Glomerular endothelial cell (primary cell): ENCODE measurements around the gene CTDSP1. TPM values are rescaled to one million over a fixed set of nuclear protein-coding genes. Genes with fewer than 3 reads are reported as not detected.

Experiments used
- DNase-seq: peaks from one replicate; pipeline ENCODE4 v3.0.0-alpha.2; 2011; ENCODE audit warnings: low read depth, low spot score; ENCODE audit errors: extremely low read depth
- total RNA-seq: library from RNA; depleted of rRNA; stranded (reverse); fragments of >200 nt; gene quantifications from 2 replicates; pipeline ENCODE4 v1.2.3, GENCODE V29; 2015

Gene CTDSP1, protein sequence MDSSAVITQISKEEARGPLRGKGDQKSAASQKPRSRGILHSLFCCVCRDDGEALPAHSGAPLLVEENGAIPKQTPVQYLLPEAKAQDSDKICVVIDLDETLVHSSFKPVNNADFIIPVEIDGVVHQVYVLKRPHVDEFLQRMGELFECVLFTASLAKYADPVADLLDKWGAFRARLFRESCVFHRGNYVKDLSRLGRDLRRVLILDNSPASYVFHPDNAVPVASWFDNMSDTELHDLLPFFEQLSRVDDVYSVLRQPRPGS
- 58.7 and 72.6 TPM in 2 replicates for total RNA-seq

DNA sequence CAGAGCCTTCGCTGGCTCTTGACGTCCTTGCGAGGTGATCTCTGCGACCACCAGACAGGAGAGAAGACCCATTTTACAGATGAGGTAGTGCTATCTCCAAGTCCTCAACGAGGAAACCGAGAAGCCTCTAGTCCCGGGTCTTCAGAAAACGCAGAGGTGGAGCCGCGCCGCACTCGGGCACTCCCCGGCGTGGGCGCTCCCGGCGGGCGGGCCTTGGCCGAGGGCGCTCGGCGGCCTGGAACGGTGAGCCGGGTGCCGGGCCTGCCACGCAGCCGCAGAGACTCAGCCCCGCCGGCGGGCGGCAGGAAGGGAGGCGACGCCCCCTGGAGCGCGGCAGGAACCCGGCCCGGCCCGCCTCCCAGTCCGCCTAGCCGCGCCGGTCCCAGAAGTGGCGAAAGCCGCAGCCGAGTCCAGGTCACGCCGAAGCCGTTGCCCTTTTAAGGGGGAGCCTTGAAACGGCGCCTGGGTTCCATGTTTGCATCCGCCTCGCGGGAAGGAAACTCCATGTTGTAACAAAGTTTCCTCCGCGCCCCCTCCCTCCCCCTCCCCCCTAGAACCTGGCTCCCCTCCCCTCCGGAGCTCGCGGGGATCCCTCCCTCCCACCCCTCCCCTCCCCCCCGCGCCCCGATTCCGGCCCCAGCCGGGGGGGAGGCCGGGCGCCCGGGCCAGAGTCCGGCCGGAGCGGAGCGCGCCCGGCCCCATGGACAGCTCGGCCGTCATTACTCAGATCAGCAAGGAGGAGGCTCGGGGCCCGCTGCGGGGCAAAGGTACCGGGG, at the start of gene CTDSP1:
CTDSP1 (plus strand) TSS at position 478 of the 776 bp plus-strand sequence; CDS start at position 701, 223 bp downstream.
- peak; percentile 76 for DNase-seq

DNA sequence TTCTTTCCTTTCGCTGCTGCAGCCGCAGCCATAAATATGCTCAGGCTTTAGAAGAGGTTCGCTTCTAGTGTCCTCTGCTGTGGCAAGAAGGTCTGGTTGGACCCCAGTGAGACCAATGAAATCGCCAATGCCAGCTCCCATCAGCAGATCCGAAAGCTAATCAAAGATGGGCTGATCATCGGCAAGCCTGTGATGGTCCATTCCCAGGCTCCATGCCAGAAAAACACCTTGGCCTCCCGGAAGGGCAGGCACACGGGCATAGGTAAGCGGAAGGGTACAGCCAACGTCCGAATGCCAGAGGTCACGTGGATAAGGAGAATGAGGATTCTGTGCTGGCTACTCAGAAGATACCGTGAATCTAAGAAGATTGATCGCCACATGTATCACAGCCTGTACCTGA, 45.6 kb upstream of the CTDSP1 start:
- DNase-seq: no peak

DNA sequence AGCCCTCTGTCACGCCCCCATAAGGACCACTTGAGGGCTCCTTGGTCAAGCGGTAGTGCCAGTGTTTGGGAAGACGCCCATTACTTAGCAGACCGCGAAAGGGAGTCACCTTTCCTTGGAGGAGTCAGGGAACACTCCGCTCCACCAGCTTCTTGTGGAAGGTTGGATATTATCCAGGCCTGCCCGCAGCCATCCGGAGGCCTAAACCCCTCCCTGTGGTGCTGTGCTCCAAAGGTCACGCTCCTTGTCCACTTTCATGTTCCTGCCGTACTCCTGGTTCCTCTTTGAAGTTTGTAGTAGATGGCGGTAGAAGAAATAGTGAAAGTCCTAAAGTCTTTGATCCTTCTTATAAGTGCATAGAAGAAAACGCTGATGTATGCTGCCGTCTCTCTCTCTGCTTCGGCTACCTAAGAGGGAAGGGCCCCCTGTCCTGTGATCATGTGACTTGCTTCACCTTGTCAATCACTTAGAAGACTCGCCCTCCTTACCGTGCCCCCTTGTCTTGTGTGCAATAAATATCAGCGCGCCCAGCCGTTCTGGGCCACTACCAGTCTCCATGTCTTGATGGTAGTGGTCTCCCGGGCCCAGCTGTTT, 44.7 kb upstream of the CTDSP1 start:
- DNase-seq: no peak

DNA sequence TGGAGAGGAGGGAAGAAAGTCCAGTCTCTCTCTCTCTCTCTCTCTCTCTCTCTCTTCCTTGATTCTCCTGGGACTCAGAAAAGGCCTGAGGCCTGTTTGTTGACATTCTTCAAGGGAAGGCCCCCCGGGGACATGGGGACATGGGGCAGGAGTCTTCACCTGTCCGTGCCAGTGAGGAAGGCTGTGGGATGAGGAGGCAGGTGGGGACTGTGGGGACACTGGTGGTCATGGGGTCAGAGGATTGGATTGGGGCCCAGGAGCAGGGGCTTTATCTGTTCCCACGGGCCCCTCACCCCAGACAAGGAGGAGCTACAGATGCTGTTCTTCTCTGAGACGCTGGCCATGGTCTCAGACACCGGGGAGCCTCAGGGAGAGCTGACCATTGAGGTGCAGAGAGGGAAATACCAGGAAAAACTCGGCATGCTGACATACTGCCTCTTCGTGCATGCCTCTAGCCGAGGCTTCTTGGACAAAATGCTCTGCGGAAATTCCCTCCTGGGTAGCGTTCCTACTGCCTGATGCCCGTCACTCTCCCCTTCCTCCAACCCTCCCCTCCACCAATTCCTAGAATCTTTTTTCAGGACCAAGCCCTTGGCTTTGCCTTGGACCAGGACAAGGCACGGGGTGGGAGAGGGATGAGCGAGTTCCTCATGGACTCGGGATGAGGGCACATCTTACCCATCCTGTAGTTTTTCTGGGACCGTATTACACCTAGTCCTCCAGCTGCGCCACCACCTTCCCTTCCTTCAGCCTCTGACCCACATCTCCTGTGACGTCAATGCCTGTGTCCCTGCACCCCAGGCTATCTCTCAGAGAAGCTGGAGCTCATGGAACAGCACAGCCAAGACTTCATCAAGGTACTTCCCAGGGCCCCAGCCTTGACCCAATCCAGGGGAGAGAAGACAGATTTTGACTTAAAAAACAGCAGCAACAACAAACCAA, 42.2 kb upstream of the CTDSP1 start:
- no peak for DNase-seq

DNA sequence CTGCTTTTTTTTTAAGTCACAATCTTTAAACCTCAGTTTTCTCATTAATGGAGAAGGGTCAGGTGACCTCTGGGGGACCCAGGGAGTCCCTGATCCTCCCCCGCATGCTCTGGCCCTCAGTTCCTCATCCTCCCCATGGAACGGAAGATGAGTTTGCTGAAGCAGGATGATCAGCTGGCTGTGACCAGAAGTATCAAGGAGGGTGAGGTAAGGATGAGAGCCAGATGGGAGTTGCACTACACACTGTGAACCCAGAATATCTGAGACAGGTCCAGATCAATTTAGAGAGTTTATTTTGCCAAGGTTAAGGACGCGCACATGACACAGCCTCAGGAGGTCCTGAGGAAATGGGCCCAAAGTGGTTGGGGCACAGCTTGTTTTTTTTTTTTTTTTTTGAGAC, 39.2 kb upstream of the CTDSP1 start:
- no peak for DNase-seq

DNA sequence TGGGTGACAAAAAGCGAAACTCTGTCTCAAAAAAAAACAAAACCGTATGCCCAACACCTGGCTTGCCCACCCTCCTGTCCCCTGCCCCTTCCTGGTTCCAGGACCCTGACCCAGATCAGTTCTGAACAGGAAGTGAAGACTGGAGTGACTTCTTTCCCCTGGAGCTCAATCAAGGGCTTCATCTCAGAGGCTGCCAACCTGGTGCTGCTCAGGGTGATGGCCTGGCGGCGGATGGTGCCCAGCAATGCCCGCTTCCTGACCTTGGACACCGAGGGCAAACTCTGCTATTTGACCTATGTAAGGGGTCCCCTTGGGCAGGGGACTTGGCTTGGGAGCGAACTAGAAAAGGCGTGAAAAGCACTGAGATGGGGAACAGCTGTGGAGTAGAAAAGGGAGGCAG, 37.1 kb upstream of the CTDSP1 start:
- no peak for DNase-seq

DNA sequence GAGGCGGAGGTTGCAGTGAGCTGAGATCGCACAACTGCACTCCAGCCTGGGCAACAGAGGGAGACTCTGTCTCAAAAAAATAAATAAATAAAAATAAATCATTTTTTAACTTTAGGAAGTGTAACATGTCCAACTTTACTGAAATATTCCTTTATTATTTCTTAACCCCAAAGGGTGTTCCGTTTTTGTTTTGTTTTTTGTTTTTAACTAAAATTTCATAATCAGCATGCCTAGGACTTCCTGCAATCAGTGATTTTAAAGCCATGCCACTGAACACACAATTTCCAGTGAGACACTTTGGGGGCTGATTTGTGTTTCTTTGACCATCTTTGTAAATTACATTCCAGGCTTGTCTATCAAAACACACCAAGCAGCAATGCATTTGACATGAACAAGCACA, 35.9 kb upstream of the CTDSP1 start:
- DNase-seq: no peak

DNA sequence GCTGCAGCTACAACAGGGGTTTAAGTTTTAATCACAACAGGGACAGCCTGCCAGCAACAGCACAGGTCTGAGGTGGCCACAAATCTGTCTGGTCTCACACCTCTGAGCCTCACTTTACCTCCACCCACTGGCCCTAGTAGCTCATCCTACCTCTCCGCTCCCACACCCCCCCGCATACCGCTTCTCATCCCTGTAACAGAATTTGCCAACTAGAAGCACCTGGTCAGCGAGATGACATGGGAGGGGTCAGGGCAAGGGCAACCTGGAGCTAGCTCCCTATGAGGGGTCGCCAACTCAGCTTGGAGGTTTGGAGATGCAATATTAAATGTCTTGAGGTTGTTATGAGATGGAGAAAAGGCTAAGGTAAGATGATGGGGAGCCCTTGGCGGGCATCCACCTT, 35.5 kb upstream of the CTDSP1 start:
- no peak for DNase-seq

DNA sequence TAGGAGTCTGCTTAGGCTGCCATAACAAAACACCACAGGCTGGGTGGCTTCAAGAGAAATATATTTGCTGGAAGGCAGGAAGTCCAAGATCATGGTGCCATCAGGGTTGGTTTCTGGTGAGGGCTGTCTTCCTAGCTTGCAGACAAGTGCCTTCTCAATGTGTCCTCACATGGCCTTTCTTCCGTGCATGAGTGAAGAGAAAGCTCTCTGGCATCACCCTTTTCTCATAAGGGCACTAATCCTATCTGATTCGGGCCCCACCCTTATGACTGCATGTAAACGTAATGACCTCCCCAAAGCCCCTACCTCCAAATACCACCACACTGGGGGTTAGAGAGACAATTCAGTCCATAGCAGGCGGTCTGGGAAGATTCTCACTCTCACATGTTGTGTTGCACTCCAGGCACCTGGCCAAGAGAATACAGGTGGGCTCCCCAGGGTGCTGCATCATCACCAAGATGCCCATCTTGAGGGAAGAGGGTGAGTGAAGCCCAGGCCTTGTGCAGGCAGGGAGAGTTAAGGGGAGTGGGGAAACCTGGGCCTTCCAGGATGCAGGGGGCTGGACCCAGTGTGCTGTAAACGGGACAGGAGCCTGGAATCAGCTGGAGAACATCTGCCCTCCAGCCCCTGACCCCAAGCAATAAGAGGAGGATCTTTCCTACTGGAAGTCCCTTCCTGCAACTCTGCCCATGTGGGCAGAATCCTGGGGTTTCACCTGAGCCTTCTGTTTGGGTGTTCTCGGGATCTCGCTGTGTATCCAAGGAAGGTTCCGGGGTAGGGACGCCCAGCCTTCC, 32.9 kb upstream of the CTDSP1 start:
- no peak for DNase-seq

DNA sequence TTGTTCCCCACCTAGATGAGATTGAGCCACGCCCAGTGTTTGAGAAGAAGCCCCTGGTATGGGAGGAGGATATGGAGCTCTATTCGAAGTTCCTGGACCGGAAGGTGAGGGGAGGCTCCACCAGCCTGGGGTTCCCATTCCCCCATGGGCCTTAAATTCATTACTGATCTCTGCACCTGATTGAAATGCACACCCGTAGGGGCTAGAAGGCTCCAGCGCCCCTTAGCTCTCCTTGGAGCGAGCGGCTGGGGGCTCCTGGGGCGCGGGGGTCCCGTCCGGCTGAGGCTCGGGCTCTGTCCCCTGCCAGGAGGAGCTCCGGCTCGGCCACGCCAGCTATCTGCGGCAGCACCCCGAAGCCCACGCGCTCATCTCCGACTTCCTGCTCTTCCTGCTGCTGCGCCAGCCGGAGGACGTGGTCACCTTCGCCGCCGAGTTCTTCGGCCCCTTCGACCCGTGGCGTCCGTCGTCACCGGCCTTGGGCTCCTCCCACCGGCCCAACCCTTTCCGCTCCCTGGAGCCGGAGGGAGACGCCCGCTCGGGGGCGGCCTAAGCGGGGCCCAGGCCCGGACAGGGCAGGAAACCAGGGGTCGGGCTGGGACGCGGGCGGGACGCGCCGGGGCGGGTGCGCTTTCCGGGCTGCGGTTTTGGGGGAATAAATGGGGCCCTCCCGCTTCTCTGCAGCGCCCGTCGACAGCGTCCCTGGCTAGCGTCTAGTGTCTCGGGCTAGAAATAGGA, 32.1 kb upstream of the CTDSP1 start:
- DNase-seq: no peak

DNA sequence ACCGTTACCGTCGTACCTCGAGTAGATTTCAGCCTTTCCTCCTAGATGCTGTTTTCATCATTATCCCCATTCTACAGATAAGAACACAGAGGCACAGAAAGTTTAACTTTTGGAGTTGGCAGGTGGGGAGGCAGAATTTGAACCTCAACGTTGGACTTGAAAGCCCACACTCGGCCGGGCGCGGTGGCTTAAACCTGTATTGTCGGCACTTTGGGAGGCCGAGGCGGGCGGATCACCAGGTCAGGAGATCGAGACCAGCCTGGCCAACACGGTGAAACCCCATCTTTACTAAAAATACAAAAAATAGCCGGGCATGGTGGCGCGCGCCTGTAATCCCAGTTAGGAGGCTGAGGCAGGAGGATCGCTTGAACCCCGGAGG, 31.5 kb upstream of the CTDSP1 start:
- no peak for DNase-seq

DNA sequence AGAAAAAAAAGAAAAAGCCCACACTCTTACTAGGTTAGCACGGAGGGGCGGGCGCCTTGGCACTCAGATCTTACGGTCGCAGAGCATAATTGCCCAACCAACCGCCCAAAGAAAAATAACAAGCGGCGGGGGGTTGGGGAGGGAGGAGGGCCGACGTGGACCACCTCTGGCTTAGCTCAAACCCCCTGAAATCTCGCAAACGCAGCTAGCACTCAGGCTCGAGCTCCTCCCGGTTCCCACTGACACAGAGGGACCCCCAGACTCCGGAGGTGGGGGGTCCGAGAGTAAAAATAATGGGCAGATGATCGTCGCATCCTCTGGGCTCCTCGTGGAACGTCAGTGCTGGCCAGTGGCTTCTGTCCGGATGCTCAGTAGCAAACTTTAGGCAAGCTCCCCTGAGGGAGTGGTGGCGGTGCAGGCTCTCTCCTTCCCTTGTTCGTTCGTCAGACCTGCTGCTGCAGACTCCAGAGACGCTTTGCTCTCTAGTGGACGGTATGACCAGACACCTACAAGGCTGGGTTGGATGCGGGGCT, 31.0 kb upstream of the CTDSP1 start:
- no peak for DNase-seq

DNA sequence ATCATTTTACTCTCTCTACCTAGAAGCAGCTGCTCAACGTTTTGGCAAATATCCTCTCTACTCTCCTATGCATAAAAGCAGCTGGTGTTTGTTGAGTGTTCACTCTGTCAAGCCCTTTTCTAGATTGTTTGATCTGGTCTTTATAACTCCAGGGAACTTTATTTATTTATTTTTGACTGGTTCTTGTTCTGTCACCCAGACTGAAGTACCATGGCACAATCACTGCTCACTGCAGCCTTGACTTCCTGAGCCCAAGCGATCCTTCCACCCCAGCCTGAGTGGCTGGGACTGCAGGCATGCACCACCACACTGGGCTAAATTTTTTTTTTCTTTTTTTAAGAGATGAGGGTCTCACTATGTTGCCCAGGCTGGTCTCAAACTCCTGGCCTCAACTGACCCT, 30.3 kb upstream of the CTDSP1 start:
- no peak for DNase-seq

DNA sequence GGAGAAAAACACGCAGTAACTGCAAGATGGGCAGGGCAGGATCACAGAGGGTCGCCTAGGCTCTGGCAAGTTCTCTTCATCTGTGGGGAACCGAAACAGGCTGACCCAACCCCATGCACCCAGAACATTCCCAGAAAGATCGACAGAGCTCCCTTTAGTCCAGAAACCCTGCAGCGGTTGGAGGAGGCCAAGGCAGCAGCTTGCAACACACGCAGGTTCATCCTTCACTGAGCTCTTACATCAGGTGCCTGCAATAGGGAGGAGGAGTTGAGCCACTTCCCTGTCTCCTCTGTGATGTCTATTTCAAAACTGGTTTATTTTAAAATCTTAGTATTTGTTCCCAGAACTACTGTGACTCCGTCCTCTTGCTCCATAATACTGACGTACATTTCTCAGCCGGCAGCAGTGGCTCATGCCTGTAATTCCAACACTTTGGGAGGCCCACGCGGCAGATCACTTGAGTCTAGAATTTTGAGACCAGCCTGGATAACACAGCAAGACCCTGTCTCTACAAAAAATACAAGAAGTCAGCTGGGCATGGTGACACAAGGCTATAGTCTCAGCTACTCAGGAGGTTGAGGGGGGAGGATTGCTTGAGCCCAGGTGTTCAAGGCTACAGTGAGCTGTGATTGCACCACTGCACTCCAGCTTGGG, 29.1 kb upstream of the CTDSP1 start:
- no peak for DNase-seq

DNA sequence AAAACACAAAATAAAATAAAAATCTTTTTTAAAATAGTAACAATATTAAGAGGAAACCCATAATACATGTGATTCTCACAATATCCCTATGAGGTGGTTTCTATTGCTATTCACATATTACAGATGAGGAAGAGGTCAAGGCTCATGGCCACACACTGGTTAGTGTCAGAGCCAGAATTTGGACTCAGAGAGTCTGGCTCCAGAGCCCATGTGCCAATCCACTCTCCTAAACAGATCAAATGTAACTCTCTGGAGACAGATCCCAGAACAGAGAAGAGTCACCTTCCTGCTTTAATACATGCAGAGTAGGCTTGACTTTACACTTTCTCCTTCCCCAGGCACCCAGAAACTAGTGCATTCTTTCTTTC, 27.7 kb upstream of the CTDSP1 start:
- no peak for DNase-seq

DNA sequence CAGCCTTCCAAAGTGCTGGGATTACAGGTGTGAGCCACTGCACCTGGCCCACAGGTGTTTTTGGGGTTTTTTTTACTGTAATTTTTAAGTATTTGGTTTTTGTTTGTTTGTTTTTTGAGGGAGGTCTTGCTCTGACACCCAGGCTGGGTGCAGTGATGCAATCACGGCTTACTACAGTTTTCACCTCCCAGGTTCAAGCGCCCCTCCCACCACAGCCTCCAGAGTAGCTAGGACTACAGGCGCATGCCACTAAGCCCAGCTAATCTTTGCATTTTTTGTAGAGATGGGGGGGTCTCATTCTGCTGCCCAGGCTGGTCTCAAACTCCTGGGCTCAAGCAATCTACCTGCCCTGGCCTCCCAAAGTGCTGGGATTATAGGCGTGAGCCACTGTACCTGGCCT, 24.9 kb upstream of the CTDSP1 start:
- no peak for DNase-seq

DNA sequence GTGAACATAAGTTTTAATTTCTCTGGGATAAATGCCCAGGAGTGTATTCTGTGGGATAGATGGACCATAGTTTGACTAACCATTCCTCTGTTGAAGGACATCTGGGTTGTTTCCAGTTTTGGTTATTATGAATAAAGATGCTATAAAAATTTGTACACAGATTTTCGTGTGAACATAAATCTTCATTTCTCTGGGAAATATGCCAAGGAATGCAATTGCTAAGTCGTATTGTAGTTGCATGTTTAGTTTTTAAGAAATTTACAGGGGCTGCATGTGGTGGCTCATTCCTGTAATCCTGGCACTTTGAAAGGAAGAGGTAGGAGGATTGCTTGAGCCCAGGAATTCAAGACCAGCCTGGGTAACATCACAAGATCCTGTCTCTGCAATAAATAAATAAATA, 24.5 kb upstream of the CTDSP1 start:
- DNase-seq: no peak

DNA sequence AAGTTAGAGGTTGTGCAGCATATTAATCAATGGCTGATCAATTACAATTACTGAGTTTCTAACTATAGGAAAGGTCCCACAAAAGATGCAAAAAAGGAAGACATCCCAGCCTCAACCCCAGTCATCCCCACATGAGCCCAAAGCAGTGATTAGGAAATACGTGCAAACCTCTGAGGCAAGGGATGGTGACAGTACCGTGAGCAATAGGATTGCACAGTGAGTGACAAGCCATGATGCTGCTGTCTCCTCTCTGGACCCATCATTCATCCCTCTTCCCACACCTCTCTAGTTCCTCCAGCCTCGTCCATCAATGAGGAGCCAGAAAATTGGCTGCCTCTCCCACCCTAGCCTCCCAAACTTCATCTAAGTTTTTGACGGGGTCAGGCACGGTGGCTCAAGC, 21.6 kb upstream of the CTDSP1 start:
- DNase-seq: no peak

DNA sequence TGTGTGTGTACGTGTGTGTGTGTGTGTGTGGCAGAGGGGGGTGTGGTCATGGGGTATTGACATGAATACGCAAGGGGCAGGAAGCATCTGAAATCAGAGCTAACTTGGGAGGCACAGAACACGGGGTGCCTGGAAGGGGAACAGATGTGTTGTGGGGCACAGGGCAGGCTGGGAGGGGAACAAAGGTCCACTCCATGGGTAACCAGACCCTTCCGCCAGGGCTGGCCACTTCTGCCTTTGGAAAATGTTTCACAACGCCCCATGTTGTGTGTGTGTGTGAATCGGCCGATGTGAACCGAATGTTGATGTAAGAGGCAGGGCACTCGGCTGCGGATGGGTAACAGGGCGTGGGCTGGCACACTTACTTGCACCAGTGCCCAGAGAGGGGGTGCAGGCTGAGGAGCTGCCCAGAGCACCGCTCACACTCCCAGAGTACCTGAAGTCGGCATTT, 17.7 kb upstream of the CTDSP1 start, which contains the start of gene SLC11A1:
SLC11A1 (plus strand) TSS at position 358 of the 451 bp plus-strand sequence. CDS start 96 bp downstream, outside the sequence.
- DNase-seq: no peak
